HCT116 (cell line): ENCODE results near the gene TAMM41. TPM values are rescaled to one million over a fixed set of nuclear protein-coding genes. Genes with fewer than 3 reads are reported as not detected.
A peak's percentile ranks its signal among the peaks of the same experiment; 100 is the strongest.
"Not testable (repeated sequence)": the region's sequence is repeated elsewhere in the genome, so short reads cannot be mapped to it uniquely, and the experiment has no call there.

Source experiments
- ATAC-seq: fragments of 200-7000 bp; cut with Tn5 transposase; 2 replicates; pipeline ENCODE4 v1.9.1; 2020; ENCODE audit warnings: mild to moderate bottlenecking, moderate library complexity
- BruUV-seq: library from RNA; stranded (reverse); fragments of 400-500 nt; replicated peaks from 2 replicates; lab custom pipeline; 2021; lab: Mats Ljungman, UMichigan
- CTCF ChIA-PET: fragments of 300-600 bp; sonication (Branson Sonifier 250); formaldehyde crosslinking; loops from one replicate; lab custom pipeline; 2021; ENCODE audit warnings: antibody characterized with exemption; lab: Charles Lee
- POLR2A ChIA-PET: fragments of 300-600, 350-600 bp; sonication (Branson Sonifier 250); formaldehyde crosslinking; loops from one replicate; lab custom pipeline; 2021; ENCODE audit warnings: antibody characterized with exemption; lab: Charles Lee
- RAD21 ChIA-PET, 2 experiments: fragments of 300-600 bp; sonication (Branson Sonifier 250); formaldehyde crosslinking; loops; one replicate each; lab custom pipeline; 2023; ENCODE audit warnings: low total read pairs in 2 of 2; ENCODE audit not compliant: uncharacterized antibody in 2 of 2, unreplicated experiment in 2 of 2, low non-redundant PET in 1 of 2; lab: Charles Lee
- DNase-seq: peaks from one replicate; pipeline ENCODE4 v3.0.0-alpha.2; 2010; ENCODE audit warnings: low read depth, low spot score
- H2AFZ ChIP-seq: fragments of 200-600 bp; shearing (Covaris generic), sonication (generic); 2 replicates; pipeline ENCODE4 v1.6.1; 2017; ENCODE audit warnings: low read depth, mixed run types, mixed read lengths, antibody characterized with exemption, low read length; ENCODE audit not compliant: poor library complexity, severe bottlenecking
- H3K27ac ChIP-seq: 2 replicates; pipeline ENCODE4 v1.5.1; 2012; ENCODE audit warnings: low read depth, low read length
- H3K27me3 ChIP-seq: fragments of 200-600 bp; sonication (generic); 2 replicates; pipeline ENCODE4 v1.6.1; 2016; ENCODE audit warnings: mixed run types, low read length, mixed read lengths; ENCODE audit not compliant: insufficient read depth
- H3K36me3 ChIP-seq, 2 experiments: fragments of 200-500 bp in 1 of 2; fragments of 200-600 bp in 1 of 2; sonication (Bioruptor generic) in 1 of 2; sonication (generic) in 1 of 2; 2 replicates each; pipeline versions ENCODE4 v1.5.1 to v1.6.1; 2014 to 2016; ENCODE audit warnings: low read length in 2 of 2, inconsistent platforms in 1 of 2, mixed read lengths in 1 of 2, mixed run types in 1 of 2; ENCODE audit not compliant: insufficient read depth in 2 of 2, control insufficient read depth in 1 of 2
- H3K4me1 ChIP-seq, 2 experiments: fragments of 200-600 bp in 1 of 2; sonication (generic) in 1 of 2; 2 replicates each; pipeline versions ENCODE4 v1.5.1 to v1.6.1; 2012 to 2017; ENCODE audit warnings: low read length in 2 of 2, inconsistent platforms in 1 of 2, mild to moderate bottlenecking in 1 of 2, mixed read lengths in 1 of 2, mixed run types in 1 of 2, moderate library complexity in 1 of 2; ENCODE audit not compliant: insufficient read depth in 2 of 2, control insufficient read depth in 1 of 2
- H3K4me2 ChIP-seq: fragments of 200-600 bp; sonication (generic); 2 replicates; pipeline ENCODE4 v1.6.1; 2017; ENCODE audit warnings: mixed run types, low read length, mixed read lengths
- H3K4me3 ChIP-seq, 2 experiments: fragments of 200-600 bp in 1 of 2; sonication (generic) in 1 of 2; replicated peaks in 1 of 2; 2 replicates each; pipeline ENCODE4 v1.5.1; 2011 to 2016; ENCODE audit warnings: low read length in 2 of 2, control low read depth in 1 of 2, low read depth in 1 of 2, mild to moderate bottlenecking in 1 of 2, mixed read lengths in 1 of 2, mixed run types in 1 of 2
- H3K79me2 ChIP-seq: fragments of 200-600 bp; sonication (generic); 2 replicates; pipeline ENCODE4 v1.6.1; 2017; ENCODE audit warnings: mild to moderate bottlenecking, mixed run types, low read length, moderate library complexity, mixed read lengths; ENCODE audit not compliant: insufficient read depth
- H3K9ac ChIP-seq: fragments of 200-600 bp; sonication (generic); 2 replicates; pipeline ENCODE4 v1.6.1; 2016; ENCODE audit warnings: low read length, mixed read lengths
- H3K9me2 ChIP-seq: fragments of 200-600 bp; sonication (generic), shearing (Covaris generic); 2 replicates; pipeline ENCODE4 v1.6.1; 2017; ENCODE audit warnings: mixed run types, mild to moderate bottlenecking, moderate library complexity; ENCODE audit not compliant: insufficient read depth
- H3K9me3 ChIP-seq, 2 experiments: fragments of 200-500 bp in 1 of 2; fragments of 200-600 bp in 1 of 2; sonication (Bioruptor generic) in 1 of 2; sonication (generic) in 1 of 2; 2 replicates each; pipeline ENCODE4 v1.6.1; 2014 to 2017; ENCODE audit warnings: low read length in 2 of 2, mixed read lengths in 2 of 2, inconsistent platforms in 1 of 2, low read depth in 1 of 2, mild to moderate bottlenecking in 1 of 2, mixed run types in 1 of 2, moderate library complexity in 1 of 2; ENCODE audit not compliant: control insufficient read depth in 1 of 2, insufficient read depth in 1 of 2
- H4K20me1 ChIP-seq: fragments of 200-600 bp; sonication (generic), shearing (Covaris generic); 2 replicates; pipeline ENCODE4 v1.6.1; 2017; ENCODE audit warnings: mixed run types, mild to moderate bottlenecking, moderate library complexity; ENCODE audit not compliant: insufficient read depth
- CEBPB ChIP-seq: IDR thresholded peaks from 2 replicates; pipeline ENCODE4 v1.6.1; 2012; ENCODE audit warnings: low read depth
- ELF1 ChIP-seq: IDR thresholded peaks from 2 replicates; pipeline ENCODE4 v1.6.1; 2012; ENCODE audit warnings: low read depth, borderline replicate concordance
- FOSL1 ChIP-seq: IDR thresholded peaks from 2 replicates; pipeline ENCODE4 v1.6.1; 2012; ENCODE audit warnings: low read depth
- JUND ChIP-seq: IDR thresholded peaks from 2 replicates; pipeline ENCODE4 v1.6.1; 2012
- POLR2A ChIP-seq: IDR thresholded peaks from 2 replicates; pipeline ENCODE4 v1.7.0; 2011; ENCODE audit warnings: borderline replicate concordance; ENCODE audit not compliant: insufficient read depth, insufficient read length; ENCODE audit errors: extremely low read depth
- POLR2AphosphoS5 ChIP-seq: IDR thresholded peaks from 2 replicates; pipeline ENCODE4 v1.6.1; 2011; ENCODE audit warnings: mild to moderate bottlenecking, low read depth, low read length, moderate library complexity
- REST ChIP-seq: IDR thresholded peaks from 2 replicates; pipeline ENCODE4 v1.6.1; 2012; ENCODE audit warnings: low read depth
- SIN3A ChIP-seq: IDR thresholded peaks from 2 replicates; pipeline ENCODE4 v1.6.1; 2012; ENCODE audit warnings: low read depth
- SP1 ChIP-seq: IDR thresholded peaks from 2 replicates; pipeline ENCODE4 v1.6.1; 2012; ENCODE audit warnings: low read depth
- SRF ChIP-seq: IDR thresholded peaks from 2 replicates; pipeline ENCODE4 v1.6.1; 2012; ENCODE audit warnings: low read depth
- YY1 ChIP-seq: IDR thresholded peaks from 2 replicates; pipeline ENCODE4 v1.6.1; 2011; ENCODE audit warnings: low read length, low read depth, moderate library complexity, mild to moderate bottlenecking; ENCODE audit not compliant: insufficient replicate concordance; ENCODE audit errors: extremely low read depth
- ZFX ChIP-seq: fragments of 450-650 bp; IDR thresholded peaks from 2 replicates; pipeline ENCODE4 v1.6.1; 2017
- intact Hi-C: fragments of 100-400 bp; cut with micrococcal nuclease; formaldehyde crosslinking; loops from 2 replicates; pipeline ENCODE4 v1.10.0; 2022
- total RNA-seq: library from RNA; stranded (reverse); gene quantifications from one replicate; pipeline ENCODE4 v1.2.1, GENCODE V29; 2021; ENCODE audit not compliant: unreplicated experiment
- TF ChIP-seq, protein P1 (sequence below): IDR thresholded peaks from 2 replicates; pipeline ENCODE4 v1.6.1; 2012
- TF ChIP-seq, protein P2 (sequence below): IDR thresholded peaks from 2 replicates; pipeline ENCODE4 v1.6.1; 2012

TAMM41 gene
- total RNA-seq, 1 experiment from 2014 or later: 17.9 TPM

DNA sequence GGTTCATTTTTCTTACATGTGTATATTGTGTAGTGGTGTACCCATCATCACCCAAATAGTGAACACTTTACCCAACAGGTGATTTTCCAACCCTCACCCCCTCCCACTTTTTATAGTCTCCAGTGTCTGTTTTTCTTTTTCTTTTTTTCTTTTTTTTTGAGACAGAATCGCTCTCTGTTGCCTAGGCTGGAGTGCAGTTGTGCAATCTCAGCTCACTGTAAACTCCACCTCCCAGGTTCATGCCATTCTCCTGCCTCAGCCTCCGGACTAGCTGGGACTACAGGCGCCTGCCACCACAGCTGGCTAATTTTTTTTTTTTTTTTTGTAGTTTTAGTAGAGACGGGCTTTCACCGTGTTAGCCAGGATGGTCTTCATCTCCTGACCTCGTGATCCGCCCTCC, 74.8 kb downstream of the TAMM41 start:
- H3K9me3 ChIP-seq, BruUV-seq, H3K27me3 ChIP-seq, H3K4me3 ChIP-seq, H3K36me3 ChIP-seq, ATAC-seq, H3K79me2 ChIP-seq, H4K20me1 ChIP-seq, H2AFZ ChIP-seq, DNase-seq, CTCF ChIA-PET, POLR2A ChIA-PET, H3K9ac ChIP-seq, RAD21 ChIA-PET, H3K9me2 ChIP-seq: not testable (repeated sequence)
- TF ChIP-seq FOSL1 (peak; percentile 26; the same call in 1 of the 2 replicates), CEBPB (peak; percentile 93)
- Histone ChIP-seq H3K4me1 (peaks cover 32 to 38% of the 10 kb centered on the region in 2 experiments), H3K27ac (peak overlapping the region; percentile 90; the same call in 1 of the 2 replicates), H3K4me2 (peak overlapping the region; percentile 24)
- intact Hi-C loops: loop anchor here (5.0 kb wide), 1 partner anchor 50 kb away; no protein-coding TSS in a partner anchor

- peak; percentile 86 for ATAC-seq
- BruUV-seq: TSS peak; percentile 89
- CTCF ChIA-PET: interaction anchor here (0.9 to 1.0 kb wide), 2 partner anchors 15 to 33 kb away, joined by 3 read pairs; no protein-coding TSS in a partner anchor
- TF ChIP-seq, protein P1, sequence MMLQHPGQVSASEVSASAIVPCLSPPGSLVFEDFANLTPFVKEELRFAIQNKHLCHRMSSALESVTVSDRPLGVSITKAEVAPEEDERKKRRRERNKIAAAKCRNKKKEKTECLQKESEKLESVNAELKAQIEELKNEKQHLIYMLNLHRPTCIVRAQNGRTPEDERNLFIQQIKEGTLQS: no peak
- peak; percentile 29 for TF ChIP-seq POLR2A
- TF ChIP-seq POLR2AphosphoS5: peak; percentile 65
- peak; percentile 63 for TF ChIP-seq SIN3A
- no peak for TF ChIP-seq ZFX
- no peak for TF ChIP-seq ELF1
- no peak for TF ChIP-seq REST
- TF ChIP-seq SP1: peak; percentile 85
- TF ChIP-seq, protein P2, sequence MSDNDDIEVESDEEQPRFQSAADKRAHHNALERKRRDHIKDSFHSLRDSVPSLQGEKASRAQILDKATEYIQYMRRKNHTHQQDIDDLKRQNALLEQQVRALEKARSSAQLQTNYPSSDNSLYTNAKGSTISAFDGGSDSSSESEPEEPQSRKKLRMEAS: peak; percentile 97
- no peak for TF ChIP-seq YY1
- TF ChIP-seq JUND: peak; percentile 86
- no peak for TF ChIP-seq SRF
These were observed 76.0 kb downstream of the TAMM41 start for GRCh38 chr3:11770477-11771391.

More at GRCh38 chr3:11770477-11771391, 76.0 kb downstream of the TAMM41 start:
- H2AFZ ChIP-seq: peak overlapping the region; percentile 80
- no peaks in the 10 kb centered on the region for H3K36me3 ChIP-seq
- ChIA-PET POLR2A (interaction anchor here (0.7 kb wide), 1 partner anchor 675 kb away, joined by 3 read pairs; no protein-coding TSS in a partner anchor), RAD21 (no interaction called here)
- peak overlapping the region; percentile 75 for H3K4me2 ChIP-seq
- H3K4me1 ChIP-seq: peaks cover 33 to 40% of the 10 kb centered on the region in 2 experiments
- DNase-seq: peak; percentile 87
- H3K9me3 ChIP-seq: no peaks in the 10 kb centered on the region
- H3K4me3 ChIP-seq: peak overlapping the region; percentile 33 to 48
- H3K9ac ChIP-seq: peak overlapping the region; percentile 56
- no peaks in the 10 kb centered on the region for H3K9me2 ChIP-seq
- intact Hi-C loops: loop anchor here (5.0 kb wide), 1 partner anchor 48 kb away; no protein-coding TSS in a partner anchor
- peak overlapping the region; percentile 90 for H3K27ac ChIP-seq
- 0 out of 2 replicates have a peak, but pooled peaks cover 5% of the 10 kb centered on the region for H3K27me3 ChIP-seq
- no peaks in the 10 kb centered on the region for H3K79me2 ChIP-seq
- no peaks in the 10 kb centered on the region for H4K20me1 ChIP-seq
